Keratinocyte (primary cell): Measurements from ENCODE around the gene ALCAM. TPM values are rescaled to one million over a fixed set of nuclear protein-coding genes. Genes with fewer than 3 reads are reported as not detected.

Experiments used
- DNase-seq: peaks from one replicate; pipeline ENCODE4 v3.0.0-alpha.2; 2011; ENCODE audit warnings: low read depth, missing footprints, low spot score
- FAIRE-seq: peaks from 2 replicates; lab custom pipeline; 2011; peaks lifted over from hg19 to GRCh38; lab: Jason Lieb, UNC
- H2AFZ ChIP-seq: 2 replicates; pipeline ENCODE4 v1.6.0; 2012; ENCODE audit warnings: low read length, control low read depth, inconsistent platforms; ENCODE audit not compliant: control insufficient read depth
- H3K27ac ChIP-seq: 2 replicates; pipeline ENCODE4 v1.5.1; 2011; ENCODE audit warnings: low read length; ENCODE audit not compliant: control insufficient read depth, insufficient read depth
- H3K27me3 ChIP-seq: 3 replicates; pipeline ENCODE4 v1.6.0; 2011; ENCODE audit warnings: low read length; ENCODE audit not compliant: control insufficient read depth, insufficient read depth; ENCODE audit errors: extremely low read depth
- H3K36me3 ChIP-seq, 2 experiments: 2 replicates in 1 of 2; 3 replicates in 1 of 2; pipeline ENCODE4 v1.5.1; 2011; ENCODE audit warnings: low read length in 2 of 2, mild to moderate bottlenecking in 1 of 2; ENCODE audit not compliant: control insufficient read depth in 2 of 2, insufficient read depth in 2 of 2; ENCODE audit errors: extremely low read depth in 1 of 2
- H3K4me1 ChIP-seq: 3 replicates; pipeline ENCODE4 v1.5.1; 2011; ENCODE audit warnings: low read length; ENCODE audit not compliant: control insufficient read depth, insufficient read depth; ENCODE audit errors: extremely low read depth
- H3K4me2 ChIP-seq: 3 replicates; pipeline ENCODE4 v1.6.0; 2011; ENCODE audit warnings: low read depth, low read length; ENCODE audit not compliant: control insufficient read depth, insufficient read depth; ENCODE audit errors: extremely low read depth
- H3K4me3 ChIP-seq, 3 experiments: fragments of 200-600 bp in 1 of 3; sonication (generic) in 1 of 3; 2 replicates in 2 of 3; 3 replicates in 1 of 3; pipeline ENCODE4 v1.5.1; 2011 to 2016; ENCODE audit warnings: low read length in 3 of 3, mild to moderate bottlenecking in 3 of 3, control low read depth in 2 of 3, inconsistent platforms in 1 of 3, low read depth in 1 of 3, mixed read lengths in 1 of 3, mixed run types in 1 of 3, moderate library complexity in 1 of 3; ENCODE audit not compliant: control insufficient read depth in 2 of 3, insufficient read depth in 2 of 3; ENCODE audit errors: extremely low read depth in 1 of 3
- H3K79me2 ChIP-seq: 2 replicates; pipeline ENCODE4 v1.6.0; 2012; ENCODE audit warnings: low read length; ENCODE audit not compliant: control insufficient read depth, insufficient read depth
- H3K9ac ChIP-seq: 3 replicates; pipeline ENCODE4 v1.6.0; 2011; ENCODE audit warnings: low read length; ENCODE audit not compliant: control insufficient read depth, insufficient read depth; ENCODE audit errors: extremely low read depth
- H3K9me1 ChIP-seq: 3 replicates; pipeline ENCODE4 v1.6.0; 2011; ENCODE audit warnings: low read length; ENCODE audit not compliant: control insufficient read depth, insufficient read depth; ENCODE audit errors: extremely low read depth
- H3K9me3 ChIP-seq: 2 replicates; pipeline ENCODE4 v1.5.1; 2012; ENCODE audit warnings: low read depth, low read length; ENCODE audit not compliant: control insufficient read depth
- H4K20me1 ChIP-seq: 3 replicates; pipeline ENCODE4 v1.6.0; 2011; ENCODE audit warnings: low read length; ENCODE audit not compliant: control insufficient read depth, insufficient read depth; ENCODE audit errors: extremely low read depth
- CTCF ChIP-seq, 3 experiments: IDR thresholded peaks in 1 of 3; conservative IDR thresholded peaks in 1 of 3; optimal IDR thresholded peaks in 1 of 3; 2 replicates in 2 of 3; 3 replicates in 1 of 3; pipeline versions ENCODE3 to v1.5.1; 2011; ENCODE audit warnings: low read length in 3 of 3, mild to moderate bottlenecking in 3 of 3, moderate library complexity in 2 of 3, control low read depth in 1 of 3, inconsistent platforms in 1 of 3; ENCODE audit not compliant: insufficient read depth in 2 of 3; ENCODE audit errors: extremely low read depth in 1 of 3
- EZH2 ChIP-seq: IDR thresholded peaks from one replicate; pipeline ENCODE4 v1.6.1; 2012; ENCODE audit warnings: inconsistent platforms, mild to moderate bottlenecking, low read length, moderate library complexity
- dilution Hi-C: fragments of 300-500 bp; cut with MboI; formaldehyde crosslinking; loops from one replicate; pipeline ENCODE4 v1.7.0; 2020; ENCODE audit warnings: low sequenced_read_pairs; ENCODE audit not compliant: extremely low pct_ligation_motif_present
- polyA plus RNA-seq, 5 experiments: library from polyadenylated mRNA; depleted of rRNA in 3 of 5; stranded (reverse) in 3 of 5; stranded (forward) in 1 of 5; unstranded in 1 of 5; fragments of >200 nt; gene quantifications; 1 replicate in 1 of 5; 2 replicates in 3 of 5; 3 replicates in 1 of 5; pipeline versions ENCODE4 v1.2.1 to v1.2.3, GENCODE V29; 2011 to 2012; ENCODE audit warnings: missing spikeins in 2 of 5, low read depth in 1 of 5, low replicate concordance in 1 of 5

Gene ALCAM
- polyA plus RNA-seq, 1 donor (not counting 4 experiments of a cell fraction or from before 2014, with no cell fraction given) = 71.3 TPM

GRCh38 chr3:105532251-105532650 is 165.5 kb downstream of the ALCAM start:
- FAIRE-seq (no peak), DNase-seq (no peak)
- Histone ChIP-seq H3K4me3 (no peak overlapping the region), H3K4me2 (no peak overlapping the region), H2AFZ (no peak overlapping the region), H3K36me3 (peaks cover 3 to 4% of the 10 kb centered on the region in 2 experiments), H3K79me2 (no peaks in the 10 kb centered on the region), H3K27ac (no peak overlapping the region), H3K27me3 (no peaks in the 10 kb centered on the region), H4K20me1 (no peaks in the 10 kb centered on the region), H3K9me3 (no peaks in the 10 kb centered on the region), H3K9ac (no peak overlapping the region), H3K4me1 (peaks cover 10% of the 10 kb centered on the region), H3K9me1 (no peaks in the 10 kb centered on the region)
- dilution Hi-C loops = no loop called here
- TF ChIP-seq CTCF (optimal IDR thresholded peaks at IDR 0.05 in 1 of 3, IDR thresholded peaks at IDR 0.05 in 1 of 3, conservative IDR thresholded peaks at IDR 0.05 in 1 of 3; ENCODE audit: extremely low read depth in 1 of 3, insufficient read depth in 2 of 3, low read length in 3 of 3) (no peak), EZH2 (no peak)

GRCh38 chr3:105533960-105534359 is 167.3 kb downstream of the ALCAM start:
- no peaks in the 10 kb centered on the region for H3K79me2 ChIP-seq
- no peaks in the 10 kb centered on the region for H3K4me1 ChIP-seq
- no peaks in the 10 kb centered on the region for H4K20me1 ChIP-seq
- H2AFZ ChIP-seq = no peak overlapping the region
- peaks cover 4% of the 10 kb centered on the region in 2 experiments for H3K36me3 ChIP-seq
- H3K9me1 ChIP-seq = no peaks in the 10 kb centered on the region
- no peaks in the 10 kb centered on the region for H3K9me3 ChIP-seq
- no peak overlapping the region for H3K4me3 ChIP-seq
- TF ChIP-seq EZH2 (no peak), CTCF (optimal IDR thresholded peaks at IDR 0.05 in 1 of 3, IDR thresholded peaks at IDR 0.05 in 1 of 3, conservative IDR thresholded peaks at IDR 0.05 in 1 of 3; ENCODE audit: extremely low read depth in 1 of 3, insufficient read depth in 2 of 3, low read length in 3 of 3) (no peak)
- no peak overlapping the region for H3K27ac ChIP-seq
- DNase-seq = no peak
- FAIRE-seq = no peak
- H3K9ac ChIP-seq = no peak overlapping the region
- no peak overlapping the region for H3K4me2 ChIP-seq
- dilution Hi-C loops = no loop called here
- H3K27me3 ChIP-seq = no peaks in the 10 kb centered on the region
